HFFc6 (cell line): ENCODE data around the gene CHST2. TPM values are rescaled to one million over a fixed set of nuclear protein-coding genes. Genes with fewer than 3 reads are reported as not detected.
A peak's percentile ranks its signal among the peaks of the same experiment; 100 is the strongest.

ENCODE experiments used
- DNase-seq: peaks from one replicate; pipeline ENCODE4 v3.0.0-alpha.2; 2018
- H3K27ac Mint-ChIP-seq: 2 replicates; pipeline ENCODE4 v1.8.0; 2020; ENCODE audit warnings: mild to moderate bottlenecking, mixed read lengths
- H3K27me3 Mint-ChIP-seq: 2 replicates; pipeline ENCODE4 v1.8.0; 2021; ENCODE audit warnings: mild to moderate bottlenecking, moderate library complexity, mixed read lengths; ENCODE audit not compliant: insufficient read depth
- H3K36me3 Mint-ChIP-seq: 2 replicates; pipeline ENCODE4 v1.8.0; 2021; ENCODE audit warnings: low read depth, mixed read lengths
- H3K4me1 Mint-ChIP-seq: 2 replicates; pipeline ENCODE4 v1.8.0; 2020; ENCODE audit warnings: low read depth, mixed read lengths
- H3K4me3 Mint-ChIP-seq: 2 replicates; pipeline ENCODE4 v1.8.0; 2020; ENCODE audit warnings: mild to moderate bottlenecking, moderate library complexity, mixed read lengths
- H3K9me3 Mint-ChIP-seq: 2 replicates; pipeline ENCODE4 v1.8.0; 2020; ENCODE audit warnings: mild to moderate bottlenecking, mixed read lengths
- total RNA-seq, 6 experiments: library from RNA; stranded (reverse); fragmentation: NEBNext Ultra II Directional; extraction: Animal tissue kit (Norgen Biotek cat#: 25700); gene quantifications; 2 replicates in 1 of 6; 3 replicates in 5 of 6; pipeline ENCODE4 v1.2.3, GENCODE V29; 2021
- TF ChIP-seq, protein P1 (sequence below): fragments of 200-600 bp; sonication (generic); IDR thresholded peaks from 2 replicates; pipeline ENCODE4 v1.5.0; 2021; ENCODE audit warnings: antibody characterized with exemption, mild to moderate bottlenecking

Gene CHST2
- total RNA-seq, 6 experiments from 2014 or later: 2.6 to 4.3 (median 3.8) TPM

DNA sequence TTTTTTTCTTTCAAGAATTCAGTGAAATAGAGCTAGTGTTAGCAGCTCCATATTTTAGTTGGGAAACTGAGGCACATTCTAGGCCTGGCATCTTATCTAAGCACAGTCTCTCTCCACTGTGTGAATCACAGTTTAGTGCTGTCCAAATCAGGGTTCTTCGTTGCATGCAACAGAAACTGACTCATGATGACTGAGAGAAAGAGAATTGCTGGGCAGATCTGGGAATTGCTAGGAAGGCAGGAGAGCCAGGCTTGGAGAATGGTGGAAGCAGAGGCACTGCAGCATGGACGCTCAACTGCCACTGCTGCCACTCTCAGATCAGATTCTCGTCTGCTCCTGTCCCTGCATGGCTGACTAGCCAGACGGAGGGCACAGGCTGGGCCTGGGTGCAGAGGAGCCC lies 40.7 kb upstream of the CHST2 start:
- Mint-ChIP-seq H3K4me1 (peaks cover 11% of the 10 kb centered on the region), H3K4me3 (peak overlapping the region; percentile 15; the same call in 1 of the 2 replicates), H3K27ac (no peak overlapping the region), H3K36me3 (no peaks in the 10 kb centered on the region), H3K27me3 (peaks cover 5% of the 10 kb centered on the region), H3K9me3 (no peaks in the 10 kb centered on the region)
- peak; percentile 72 for DNase-seq
- TF ChIP-seq, protein P1, sequence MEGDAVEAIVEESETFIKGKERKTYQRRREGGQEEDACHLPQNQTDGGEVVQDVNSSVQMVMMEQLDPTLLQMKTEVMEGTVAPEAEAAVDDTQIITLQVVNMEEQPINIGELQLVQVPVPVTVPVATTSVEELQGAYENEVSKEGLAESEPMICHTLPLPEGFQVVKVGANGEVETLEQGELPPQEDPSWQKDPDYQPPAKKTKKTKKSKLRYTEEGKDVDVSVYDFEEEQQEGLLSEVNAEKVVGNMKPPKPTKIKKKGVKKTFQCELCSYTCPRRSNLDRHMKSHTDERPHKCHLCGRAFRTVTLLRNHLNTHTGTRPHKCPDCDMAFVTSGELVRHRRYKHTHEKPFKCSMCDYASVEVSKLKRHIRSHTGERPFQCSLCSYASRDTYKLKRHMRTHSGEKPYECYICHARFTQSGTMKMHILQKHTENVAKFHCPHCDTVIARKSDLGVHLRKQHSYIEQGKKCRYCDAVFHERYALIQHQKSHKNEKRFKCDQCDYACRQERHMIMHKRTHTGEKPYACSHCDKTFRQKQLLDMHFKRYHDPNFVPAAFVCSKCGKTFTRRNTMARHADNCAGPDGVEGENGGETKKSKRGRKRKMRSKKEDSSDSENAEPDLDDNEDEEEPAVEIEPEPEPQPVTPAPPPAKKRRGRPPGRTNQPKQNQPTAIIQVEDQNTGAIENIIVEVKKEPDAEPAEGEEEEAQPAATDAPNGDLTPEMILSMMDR: no peak

DNA sequence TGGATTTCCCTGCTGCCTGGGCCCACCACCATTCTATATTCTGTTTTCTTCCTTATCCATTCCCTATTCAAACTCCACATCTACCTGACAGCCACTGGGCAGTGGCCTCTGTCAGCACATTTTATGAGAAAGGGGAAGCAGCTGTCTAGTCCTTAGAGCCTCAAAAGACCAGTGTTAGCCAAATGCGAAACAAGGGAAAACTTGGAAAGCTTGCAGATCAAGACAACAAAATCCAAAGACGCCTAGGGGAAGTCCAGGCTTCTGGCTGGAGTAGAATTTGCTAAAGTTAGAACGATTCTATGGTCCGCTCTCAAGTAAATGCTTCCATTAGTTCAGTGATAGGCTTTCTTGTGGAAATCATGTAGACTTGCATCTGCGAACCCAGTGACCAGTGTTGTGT lies 39.4 kb upstream of the CHST2 start:
- H3K27ac Mint-ChIP-seq: no peak overlapping the region
- no peak for DNase-seq
- no peak overlapping the region for H3K4me3 Mint-ChIP-seq
- H3K4me1 Mint-ChIP-seq: peaks cover 18% of the 10 kb centered on the region
- no peaks in the 10 kb centered on the region for H3K36me3 Mint-ChIP-seq
- peaks cover 5% of the 10 kb centered on the region; the same call in 1 of the 2 replicates for H3K9me3 Mint-ChIP-seq
- TF ChIP-seq, protein P1: no peak
- peaks cover 3% of the 10 kb centered on the region; the same call in 1 of the 2 replicates for H3K27me3 Mint-ChIP-seq

DNA sequence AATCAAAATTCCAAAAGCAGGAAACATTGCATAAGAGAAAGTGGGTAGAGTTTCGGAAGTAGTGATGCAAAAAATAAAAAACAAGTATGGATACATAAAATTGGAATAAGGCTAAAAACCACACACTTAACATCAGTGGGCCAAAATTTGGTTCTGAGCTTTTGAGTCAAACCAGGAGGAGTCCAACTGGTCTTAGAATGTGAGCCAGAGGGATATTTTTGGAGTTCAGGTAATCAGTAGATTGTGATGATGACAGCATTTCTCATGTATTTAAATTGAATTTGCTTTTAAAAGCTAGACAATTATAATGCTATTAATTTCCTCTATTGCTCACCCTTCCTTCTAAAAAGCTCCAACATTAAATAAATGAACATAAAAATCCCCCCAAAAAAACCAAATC lies 38.2 kb upstream of the CHST2 start:
- Mint-ChIP-seq H3K4me1 (peaks cover 19% of the 10 kb centered on the region), H3K36me3 (no peaks in the 10 kb centered on the region), H3K4me3 (no peak overlapping the region), H3K27ac (no peak overlapping the region), H3K9me3 (peaks cover 5% of the 10 kb centered on the region; the same call in 1 of the 2 replicates), H3K27me3 (peaks cover 3% of the 10 kb centered on the region; the same call in 1 of the 2 replicates)
- no peak for DNase-seq
- TF ChIP-seq, protein P1: no peak

DNA sequence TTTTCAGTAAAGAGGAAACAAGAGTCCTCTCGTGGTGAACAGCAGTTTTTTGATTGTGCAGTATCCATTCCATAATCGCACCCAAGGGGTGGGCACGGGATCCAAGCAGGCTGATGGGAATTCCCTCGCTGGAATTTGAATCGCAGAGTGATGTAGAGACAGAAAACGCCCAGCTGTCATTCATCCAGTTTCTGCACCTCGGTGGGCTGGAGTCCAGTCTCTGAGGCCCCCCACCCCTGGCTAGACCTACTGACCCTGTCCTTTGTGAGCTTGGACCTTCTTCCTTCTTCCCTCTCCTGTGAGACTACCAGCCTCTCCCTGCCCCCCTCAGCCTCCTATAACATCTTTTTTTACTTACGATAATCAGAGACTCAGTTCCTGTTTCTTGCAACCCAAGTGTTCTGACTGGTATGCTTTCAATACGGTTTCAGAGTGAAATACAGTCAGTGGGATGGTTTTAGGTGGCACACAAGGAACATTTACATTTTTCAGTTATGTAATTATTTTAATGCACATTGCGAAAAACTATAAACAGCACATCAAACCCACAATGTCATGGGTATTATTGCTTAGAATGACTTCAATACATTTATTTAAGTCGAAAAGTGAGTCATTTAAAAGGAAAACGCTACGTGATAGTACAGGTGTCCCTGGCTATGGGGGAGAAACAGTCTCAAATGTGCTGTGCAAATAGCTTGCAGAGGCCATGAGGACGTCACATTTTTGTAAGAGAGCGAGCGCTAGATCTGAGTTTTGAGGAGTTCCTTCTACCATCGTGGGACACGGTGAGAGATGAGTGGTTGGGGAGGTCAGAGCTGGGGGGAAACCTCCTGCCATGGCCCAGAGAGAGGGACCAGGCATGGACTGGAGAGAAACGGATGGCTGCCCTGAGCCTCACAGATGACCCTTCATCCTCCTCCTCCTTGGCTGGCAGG lies 37.5 kb upstream of the CHST2 start:
- Mint-ChIP-seq H3K27ac (no peak overlapping the region), H3K9me3 (peaks cover 5% of the 10 kb centered on the region; the same call in 1 of the 2 replicates), H3K4me1 (peaks cover 19% of the 10 kb centered on the region), H3K27me3 (peaks cover 1% of the 10 kb centered on the region; the same call in 1 of the 2 replicates), H3K4me3 (no peak overlapping the region), H3K36me3 (no peaks in the 10 kb centered on the region)
- TF ChIP-seq, protein P1: no peak
- no peak for DNase-seq

DNA sequence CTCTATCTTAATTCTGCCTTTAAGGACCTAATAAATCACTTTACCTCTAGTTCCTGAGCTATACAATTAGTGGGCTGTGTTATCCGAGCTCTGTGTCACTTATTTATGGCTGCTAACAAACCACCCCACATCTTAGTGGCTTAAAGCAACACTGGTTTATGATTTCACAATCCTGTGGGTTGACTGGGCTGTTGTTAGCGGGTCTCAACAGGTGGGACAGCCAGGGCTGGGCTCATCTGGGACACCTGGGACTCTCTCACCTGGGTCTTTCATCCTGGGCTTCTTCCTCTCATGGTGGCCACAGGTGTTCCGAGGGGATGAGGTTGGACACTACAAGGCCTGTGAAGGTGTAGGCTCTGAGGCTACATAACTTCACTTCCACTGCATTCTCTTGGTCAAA lies 35.8 kb upstream of the CHST2 start:
- Mint-ChIP-seq H3K36me3 (no peaks in the 10 kb centered on the region), H3K27me3 (peaks cover 1% of the 10 kb centered on the region; the same call in 1 of the 2 replicates), H3K4me3 (no peak overlapping the region), H3K4me1 (peaks cover 16% of the 10 kb centered on the region), H3K27ac (no peak overlapping the region), H3K9me3 (peaks cover 5% of the 10 kb centered on the region; the same call in 1 of the 2 replicates)
- TF ChIP-seq, protein P1: no peak
- DNase-seq: no peak
